CD14-positive monocyte (primary cell): ENCODE data around the gene EEA1. TPM values are rescaled to one million over a fixed set of nuclear protein-coding genes. Genes with fewer than 3 reads are reported as not detected.

Experiments
- DNase-seq, 3 donors: peaks; one replicate each; pipeline ENCODE4 v3.0.0-alpha.2; 2011 to 2022
- H2AFZ ChIP-seq: 2 replicates; pipeline ENCODE4 v1.6.0; 2012; ENCODE audit warnings: mild to moderate bottlenecking, low read depth, low read length, inconsistent platforms; ENCODE audit not compliant: insufficient read depth, poor library complexity, severe bottlenecking
- H3K27ac ChIP-seq, 2 donors: 1 replicate in 1 of 2; 2 replicates in 1 of 2; pipeline ENCODE4 v1.5.1; 2012 to 2013; ENCODE audit warnings: low read length in 2 of 2, control low read depth in 1 of 2, inconsistent platforms in 1 of 2, low read depth in 1 of 2, mild to moderate bottlenecking in 1 of 2
- H3K27me3 ChIP-seq, 2 donors: one replicate each; pipeline versions ENCODE4 v1.6.0 to v1.6.1; 2011 to 2013; ENCODE audit warnings: low read length in 2 of 2; ENCODE audit not compliant: control insufficient read depth in 2 of 2, insufficient read depth in 2 of 2
- H3K36me3 ChIP-seq, 2 donors: replicated peaks in 1 of 2; 1 replicate in 1 of 2; 2 replicates in 1 of 2; pipeline versions ENCODE4 v1.5.1 to v1.6.1; 2012 to 2013; ENCODE audit warnings: low read length in 2 of 2, control low read depth in 1 of 2, inconsistent platforms in 1 of 2, mild to moderate bottlenecking in 1 of 2; ENCODE audit not compliant: insufficient read depth in 2 of 2, control insufficient read depth in 1 of 2
- H3K4me1 ChIP-seq, 2 donors: 1 replicate in 1 of 2; 2 replicates in 1 of 2; pipeline versions ENCODE4 v1.5.1 to v1.6.1; 2012 to 2013; ENCODE audit warnings: low read length in 2 of 2, control low read depth in 1 of 2, inconsistent platforms in 1 of 2, mild to moderate bottlenecking in 1 of 2, moderate library complexity in 1 of 2; ENCODE audit not compliant: insufficient read depth in 2 of 2, control insufficient read depth in 1 of 2
- H3K4me2 ChIP-seq: replicated peaks from 2 replicates; pipeline ENCODE3; 2012; ENCODE audit warnings: low read length, moderate library complexity, mild to moderate bottlenecking; ENCODE audit not compliant: poor library complexity, severe bottlenecking; ENCODE audit errors: extremely low read depth
- H3K4me3 ChIP-seq, 3 experiments: fragments of 200-600 bp in 1 of 3; sonication (generic) in 1 of 3; replicated peaks in 1 of 3; 1 replicate in 2 of 3; 2 replicates in 1 of 3; pipeline ENCODE4 v1.5.1; 2011 to 2013; ENCODE audit warnings: low read length in 3 of 3, mild to moderate bottlenecking in 3 of 3, control low read depth in 2 of 3, low read depth in 2 of 3, inconsistent platforms in 1 of 3, moderate library complexity in 1 of 3
- H3K79me2 ChIP-seq: 2 replicates; pipeline ENCODE4 v1.6.0; 2012; ENCODE audit warnings: mild to moderate bottlenecking, control low read depth, inconsistent platforms, low read length, moderate library complexity; ENCODE audit not compliant: insufficient read depth
- H3K9ac ChIP-seq: 2 replicates; pipeline ENCODE4 v1.6.0; 2017; ENCODE audit warnings: low read length, mild to moderate bottlenecking; ENCODE audit not compliant: insufficient read depth, poor library complexity, severe bottlenecking
- H3K9me3 ChIP-seq, 2 donors: replicated peaks in 1 of 2; 1 replicate in 1 of 2; 2 replicates in 1 of 2; pipeline versions ENCODE4 v1.5.1 to v1.6.1; 2012 to 2013; ENCODE audit warnings: low read length in 2 of 2, control low read depth in 1 of 2; ENCODE audit not compliant: control insufficient read depth in 1 of 2, insufficient read depth in 1 of 2
- H4K20me1 ChIP-seq: 2 replicates; pipeline ENCODE4 v1.6.0; 2012; ENCODE audit warnings: mild to moderate bottlenecking, low read length, control low read depth, moderate library complexity; ENCODE audit not compliant: insufficient read depth
- H3K27ac Mint-ChIP-seq, 7 donors: one replicate each; pipeline ENCODE4 v1.8.0; 2020; ENCODE audit warnings: mild to moderate bottlenecking in 7 of 7, mixed read lengths in 7 of 7, moderate library complexity in 6 of 7, inconsistent platforms in 2 of 7
- H3K27me3 Mint-ChIP-seq, 3 donors: one replicate each; pipeline ENCODE4 v1.8.0; 2021 to 2022; ENCODE audit warnings: low read depth in 3 of 3, mild to moderate bottlenecking in 3 of 3, mixed read lengths in 3 of 3, moderate library complexity in 3 of 3, inconsistent platforms in 1 of 3
- H3K36me3 Mint-ChIP-seq, 2 donors: one replicate each; pipeline ENCODE4 v1.8.0; 2020; ENCODE audit warnings: mixed read lengths in 2 of 2, inconsistent platforms in 1 of 2, mild to moderate bottlenecking in 1 of 2
- H3K4me1 Mint-ChIP-seq: one replicate; pipeline ENCODE4 v1.8.0; 2020; ENCODE audit warnings: mild to moderate bottlenecking, mixed read lengths
- H3K4me3 Mint-ChIP-seq, 2 donors: one replicate each; pipeline ENCODE4 v1.8.0; 2020; ENCODE audit warnings: mild to moderate bottlenecking in 2 of 2, mixed read lengths in 2 of 2, moderate library complexity in 1 of 2
- H3K9me3 Mint-ChIP-seq, 7 donors: one replicate each; pipeline ENCODE4 v1.8.0; 2020 to 2022; ENCODE audit warnings: mixed read lengths in 7 of 7, mild to moderate bottlenecking in 6 of 7, moderate library complexity in 6 of 7, inconsistent platforms in 2 of 7
- WGBS: methylation state at CpG from one replicate; pipeline ENCODE4 v1.1.5; 2013; ENCODE audit warnings: missing lambda C conversion rate; ENCODE audit not compliant: insufficient coverage; 5-methylcytosine and 5-hydroxymethylcytosine counted together
- intact Hi-C, 2 donors: fragments of 100-400 bp; cut with micrococcal nuclease; formaldehyde crosslinking; loops; one replicate each; pipeline versions ENCODE4 v1.15.0 to v1.15.1; 2023
- polyA plus RNA-seq, 3 donors: library from polyadenylated mRNA; depleted of rRNA in 1 of 3; unstranded in 2 of 3; stranded (reverse) in 1 of 3; fragments of 300-500 nt in 2 of 3; fragments of >200 nt in 1 of 3; fragmentation: Illumina TruSeq in 2 of 3; gene quantifications; 1 replicate in 2 of 3; 2 replicates in 1 of 3; pipeline ENCODE4 v1.2.3, GENCODE V29; 2012 to 2021
- TF ChIP-seq, protein P1 (sequence below): fragments of 200-600 bp; IDR thresholded peaks from one replicate; pipeline ENCODE4 v1.8.0; 2022; ENCODE audit warnings: antibody characterized with exemption, mild to moderate bottlenecking

EEA1 gene
- polyA plus RNA-seq, 3 donors = 3.0 to 10.7 (median 3.6) TPM

- H3K9me3 Mint-ChIP-seq = peaks cover 0 to 1% (median 0%) of the 10 kb centered on the region in 7 donors
- DNase-seq = no peak
- Histone ChIP-seq H3K9ac (no peak overlapping the region), H4K20me1 (peaks cover 7% of the 10 kb centered on the region), H3K4me1 (peaks cover 24 to 25% of the 10 kb centered on the region in 2 donors), H3K27me3 (no peaks in the 10 kb centered on the region), H3K4me3 (no peak overlapping the region), H3K79me2 (peaks cover 99% of the 10 kb centered on the region), H3K36me3 (peaks cover 0 to 14% of the 10 kb centered on the region in 2 donors), H3K9me3 (no peaks in the 10 kb centered on the region), H3K27ac (peak overlapping the region in 1 of 2 donors; percentile 83), H2AFZ (no peak overlapping the region), H3K4me2 (no peak overlapping the region)
- no peak overlapping the region for H3K4me3 Mint-ChIP-seq
- peak overlapping the region in 5 of 7 donors; percentile 8 to 91 (median 87) for H3K27ac Mint-ChIP-seq
- H3K27me3 Mint-ChIP-seq = peaks cover 0 to 2% (median 0%) of the 10 kb centered on the region in 3 donors
- intact Hi-C loops = no loop called here
- peaks cover 28% of the 10 kb centered on the region for H3K4me1 Mint-ChIP-seq
- H3K36me3 Mint-ChIP-seq = peaks cover 13 to 20% of the 10 kb centered on the region in 2 donors
- TF ChIP-seq, protein P1, sequence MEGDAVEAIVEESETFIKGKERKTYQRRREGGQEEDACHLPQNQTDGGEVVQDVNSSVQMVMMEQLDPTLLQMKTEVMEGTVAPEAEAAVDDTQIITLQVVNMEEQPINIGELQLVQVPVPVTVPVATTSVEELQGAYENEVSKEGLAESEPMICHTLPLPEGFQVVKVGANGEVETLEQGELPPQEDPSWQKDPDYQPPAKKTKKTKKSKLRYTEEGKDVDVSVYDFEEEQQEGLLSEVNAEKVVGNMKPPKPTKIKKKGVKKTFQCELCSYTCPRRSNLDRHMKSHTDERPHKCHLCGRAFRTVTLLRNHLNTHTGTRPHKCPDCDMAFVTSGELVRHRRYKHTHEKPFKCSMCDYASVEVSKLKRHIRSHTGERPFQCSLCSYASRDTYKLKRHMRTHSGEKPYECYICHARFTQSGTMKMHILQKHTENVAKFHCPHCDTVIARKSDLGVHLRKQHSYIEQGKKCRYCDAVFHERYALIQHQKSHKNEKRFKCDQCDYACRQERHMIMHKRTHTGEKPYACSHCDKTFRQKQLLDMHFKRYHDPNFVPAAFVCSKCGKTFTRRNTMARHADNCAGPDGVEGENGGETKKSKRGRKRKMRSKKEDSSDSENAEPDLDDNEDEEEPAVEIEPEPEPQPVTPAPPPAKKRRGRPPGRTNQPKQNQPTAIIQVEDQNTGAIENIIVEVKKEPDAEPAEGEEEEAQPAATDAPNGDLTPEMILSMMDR = no peak
Measured at GRCh38 chr12:92898755-92899154, 30.3 kb downstream of the EEA1 start.

GRCh38 chr12:92897844-92898243 lies 31.3 kb downstream of the EEA1 start:
- no peak for DNase-seq
- no peak overlapping the region for H3K27ac Mint-ChIP-seq
- Histone ChIP-seq H3K27me3 (no peaks in the 10 kb centered on the region), H3K79me2 (peaks cover 98% of the 10 kb centered on the region), H3K4me2 (no peak overlapping the region), H3K27ac (peak overlapping the region in 1 of 2 donors; percentile 83), H3K4me3 (no peak overlapping the region), H3K9me3 (no peaks in the 10 kb centered on the region), H2AFZ (no peak overlapping the region), H3K9ac (no peak overlapping the region), H4K20me1 (peaks cover 12% of the 10 kb centered on the region), H3K4me1 (peaks cover 24 to 25% of the 10 kb centered on the region in 2 donors), H3K36me3 (peaks cover 0 to 14% of the 10 kb centered on the region in 2 donors)
- no CpG with 5 or more reads among the region's 5 CpGs for WGBS
- peaks cover 28% of the 10 kb centered on the region for H3K4me1 Mint-ChIP-seq
- peaks cover 0 to 1% (median 0%) of the 10 kb centered on the region in 7 donors for H3K9me3 Mint-ChIP-seq
- TF ChIP-seq, protein P1 = no peak
- H3K4me3 Mint-ChIP-seq = no peak overlapping the region
- peaks cover 13 to 20% of the 10 kb centered on the region in 2 donors for H3K36me3 Mint-ChIP-seq
- peaks cover 0 to 2% (median 0%) of the 10 kb centered on the region in 3 donors for H3K27me3 Mint-ChIP-seq
- intact Hi-C loops = no loop called here
